ENCODE measurements around the gene RAB40C. TPM values are rescaled to one million over a fixed set of nuclear protein-coding genes. Genes with fewer than 3 reads are reported as not detected.

The RAB40C gene
- total RNA-seq, 1 experiment from 2014 or later, result 19.9 TPM

DNA sequence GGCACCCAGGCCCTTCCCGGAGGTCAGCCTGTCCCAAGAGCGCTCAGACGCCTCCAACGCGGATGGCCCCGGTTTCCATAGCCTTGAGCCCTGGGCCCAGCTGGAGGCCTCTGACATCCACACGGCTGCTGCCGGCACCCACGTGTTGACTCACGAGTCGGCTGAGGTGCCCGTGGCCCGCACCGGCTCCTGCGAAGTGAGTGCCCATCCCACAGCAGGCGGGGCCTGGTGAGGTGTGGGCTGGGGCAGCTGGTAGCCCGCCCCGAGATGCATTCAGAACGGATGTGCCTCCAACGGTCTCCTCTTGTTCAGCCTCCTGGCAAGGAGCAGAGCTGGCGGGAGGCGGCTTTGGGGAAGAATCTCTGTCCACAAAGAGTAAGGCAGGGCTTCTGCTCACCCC, 62.0 kb downstream of the RAB40C start:
- Histone ChIP-seq H3K27me3 (replicated peaks; ENCODE audit: insufficient read depth, low read depth, low read length, poor library complexity) (no peaks in the 10 kb centered on the region), H3K27ac (ENCODE audit: low read depth, low read length, poor library complexity, severe bottlenecking) (no peak overlapping the region), H3K9me3 (ENCODE audit: low read depth, low read length, poor library complexity, severe bottlenecking) (no peaks in the 10 kb centered on the region), H3K36me3 (ENCODE audit: insufficient read depth, low read length, poor library complexity, severe bottlenecking) (peaks cover 3% of the 10 kb centered on the region), H3K4me1 (ENCODE audit: insufficient read depth, low read length, poor library complexity, severe bottlenecking) (no peaks in the 10 kb centered on the region), H3K4me3 (ENCODE audit: low read depth, low read length, poor library complexity, severe bottlenecking) (no peak overlapping the region)
- ChIA-PET POLR2A (ENCODE audit: low non-redundant PET) (no interaction called here), CTCF (no interaction called here)
- no peak for TF ChIP-seq EZH2 (IDR thresholded peaks at IDR 0.05; ENCODE audit: borderline replicate concordance, low read depth, low read length, poor library complexity, severe bottlenecking)
- TF ChIP-seq, protein P1, sequence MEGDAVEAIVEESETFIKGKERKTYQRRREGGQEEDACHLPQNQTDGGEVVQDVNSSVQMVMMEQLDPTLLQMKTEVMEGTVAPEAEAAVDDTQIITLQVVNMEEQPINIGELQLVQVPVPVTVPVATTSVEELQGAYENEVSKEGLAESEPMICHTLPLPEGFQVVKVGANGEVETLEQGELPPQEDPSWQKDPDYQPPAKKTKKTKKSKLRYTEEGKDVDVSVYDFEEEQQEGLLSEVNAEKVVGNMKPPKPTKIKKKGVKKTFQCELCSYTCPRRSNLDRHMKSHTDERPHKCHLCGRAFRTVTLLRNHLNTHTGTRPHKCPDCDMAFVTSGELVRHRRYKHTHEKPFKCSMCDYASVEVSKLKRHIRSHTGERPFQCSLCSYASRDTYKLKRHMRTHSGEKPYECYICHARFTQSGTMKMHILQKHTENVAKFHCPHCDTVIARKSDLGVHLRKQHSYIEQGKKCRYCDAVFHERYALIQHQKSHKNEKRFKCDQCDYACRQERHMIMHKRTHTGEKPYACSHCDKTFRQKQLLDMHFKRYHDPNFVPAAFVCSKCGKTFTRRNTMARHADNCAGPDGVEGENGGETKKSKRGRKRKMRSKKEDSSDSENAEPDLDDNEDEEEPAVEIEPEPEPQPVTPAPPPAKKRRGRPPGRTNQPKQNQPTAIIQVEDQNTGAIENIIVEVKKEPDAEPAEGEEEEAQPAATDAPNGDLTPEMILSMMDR (conservative IDR thresholded peaks at IDR 0.05; ENCODE audit: low read depth, low read length), result no peak
- DNase-seq (ENCODE audit: low spot score), result no peak
- BruUV-seq (replicated peaks), result no TSS peak
- intact Hi-C loops (cut with micrococcal nuclease; ENCODE audit: unreplicated experiment), result no loop called here

DNA sequence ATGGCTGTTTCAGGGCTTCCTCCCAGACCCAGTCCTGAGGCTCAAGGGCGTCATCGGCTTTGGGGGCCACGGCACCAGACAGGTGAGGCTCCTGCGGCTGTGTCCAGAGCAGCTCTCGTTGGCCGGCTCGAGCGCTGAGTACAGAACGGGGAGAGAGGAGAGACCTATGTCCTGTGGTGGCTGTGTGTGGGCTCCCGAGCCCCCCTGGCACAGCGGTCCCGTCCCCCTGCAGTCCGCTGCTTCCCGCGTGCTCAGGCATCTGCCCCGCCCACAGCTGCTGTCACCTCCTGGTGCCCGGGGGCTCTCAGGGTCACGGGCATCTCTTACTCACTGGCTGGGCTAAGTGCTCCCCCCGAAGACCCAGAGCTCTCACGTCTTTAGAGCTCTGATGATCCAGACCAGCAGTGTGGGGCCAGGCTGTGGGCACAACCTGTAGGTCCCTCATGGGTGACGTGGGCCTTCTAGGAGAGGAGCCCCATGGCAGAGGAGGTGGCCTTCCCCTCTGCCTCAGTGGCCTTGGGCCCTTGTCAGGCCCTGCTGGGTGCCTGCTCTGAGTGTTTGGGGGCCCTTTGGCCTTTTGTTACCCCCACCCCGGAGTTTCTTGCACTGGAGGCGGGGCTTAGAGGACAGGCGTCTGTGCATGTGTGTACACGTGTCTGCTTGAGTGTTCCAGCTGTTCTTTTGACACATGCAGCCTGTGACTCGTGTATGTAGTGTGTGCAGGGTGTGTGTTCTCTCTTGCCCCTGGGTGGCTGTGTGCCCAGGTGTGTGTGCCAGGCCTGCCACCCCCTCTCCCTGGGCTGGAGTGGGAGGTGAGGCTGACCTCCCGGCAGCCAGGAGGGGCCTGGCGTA, 62.8 kb downstream of the RAB40C start:
- intact Hi-C loops (cut with micrococcal nuclease; ENCODE audit: unreplicated experiment), result no loop called here
- BruUV-seq (replicated peaks), result no TSS peak
- Histone ChIP-seq H3K27me3 (replicated peaks; ENCODE audit: insufficient read depth, low read depth, low read length, poor library complexity) (no peaks in the 10 kb centered on the region), H3K4me1 (ENCODE audit: insufficient read depth, low read length, poor library complexity, severe bottlenecking) (no peaks in the 10 kb centered on the region), H3K36me3 (ENCODE audit: insufficient read depth, low read length, poor library complexity, severe bottlenecking) (peaks cover 4% of the 10 kb centered on the region), H3K4me3 (ENCODE audit: low read depth, low read length, poor library complexity, severe bottlenecking) (no peak overlapping the region), H3K27ac (ENCODE audit: low read depth, low read length, poor library complexity, severe bottlenecking) (no peak overlapping the region), H3K9me3 (ENCODE audit: low read depth, low read length, poor library complexity, severe bottlenecking) (no peaks in the 10 kb centered on the region)
- CTCF ChIA-PET, result no interaction called here
- POLR2A ChIA-PET (ENCODE audit: low non-redundant PET), result no interaction called here
- no peak for DNase-seq (ENCODE audit: low spot score)
- TF ChIP-seq, protein P1 (conservative IDR thresholded peaks at IDR 0.05; ENCODE audit: low read depth, low read length), result no peak
- TF ChIP-seq EZH2 (IDR thresholded peaks at IDR 0.05; ENCODE audit: borderline replicate concordance, low read depth, low read length, poor library complexity, severe bottlenecking), result no peak

DNA sequence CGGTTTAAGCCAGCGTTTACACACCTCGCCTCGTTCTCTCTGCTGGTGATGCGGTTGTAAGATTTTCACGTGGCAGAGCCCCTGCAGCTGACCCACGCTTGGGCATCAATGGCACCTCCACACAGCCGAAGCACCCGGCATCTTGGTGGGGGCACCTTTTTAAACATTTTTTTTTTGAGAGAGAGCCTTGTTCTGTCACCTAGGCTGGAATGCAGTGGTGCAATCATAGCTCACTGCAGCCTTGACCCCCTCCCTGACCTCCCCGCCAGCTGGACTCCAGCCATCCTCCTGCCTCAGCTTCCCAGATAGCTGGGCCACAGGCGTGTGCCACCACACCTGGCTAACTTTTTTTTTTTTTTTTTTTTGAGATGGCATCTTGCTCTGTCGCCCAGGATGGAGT, 64.2 kb downstream of the RAB40C start:
- ChIA-PET POLR2A (ENCODE audit: low non-redundant PET) (no interaction called here), CTCF (interaction anchor here (0.6 kb wide), 1 partner anchor 565 kb away, joined by 7 read pairs; no protein-coding TSS in a partner anchor)
- Histone ChIP-seq H3K36me3 (ENCODE audit: insufficient read depth, low read length, poor library complexity, severe bottlenecking) (peaks cover 4% of the 10 kb centered on the region), H3K27me3 (replicated peaks; ENCODE audit: insufficient read depth, low read depth, low read length, poor library complexity) (no peaks in the 10 kb centered on the region), H3K4me3 (ENCODE audit: low read depth, low read length, poor library complexity, severe bottlenecking) (no peak overlapping the region), H3K9me3 (ENCODE audit: low read depth, low read length, poor library complexity, severe bottlenecking) (no peaks in the 10 kb centered on the region), H3K4me1 (ENCODE audit: insufficient read depth, low read length, poor library complexity, severe bottlenecking) (no peaks in the 10 kb centered on the region), H3K27ac (ENCODE audit: low read depth, low read length, poor library complexity, severe bottlenecking) (no peak overlapping the region)
- intact Hi-C loops (cut with micrococcal nuclease; ENCODE audit: unreplicated experiment), result no loop called here
- no TSS peak for BruUV-seq (replicated peaks)
- TF ChIP-seq, protein P1 (conservative IDR thresholded peaks at IDR 0.05; ENCODE audit: low read depth, low read length), result no peak
- TF ChIP-seq EZH2 (IDR thresholded peaks at IDR 0.05; ENCODE audit: borderline replicate concordance, low read depth, low read length, poor library complexity, severe bottlenecking), result no peak
- DNase-seq (ENCODE audit: low spot score), result no peak
